Subcutaneous adipose tissue (tissue), 4 donors: ENCODE results near the gene OGG1. TPM values are rescaled to one million over a fixed set of nuclear protein-coding genes. Genes with fewer than 3 reads are reported as not detected.

Source experiments
- CTCF ChIP-seq: fragments of 450-650 bp; IDR thresholded peaks from one replicate; pipeline ENCODE4 v1.5.1; 2016; ENCODE audit warnings: low read depth, mild to moderate bottlenecking, control low read depth, antibody characterized with exemption, moderate library complexity
- total RNA-seq, 4 donors: library from RNA; depleted of rRNA; stranded (reverse); fragments of >200 nt; gene quantifications; one replicate each; pipeline ENCODE4 v1.1.0, GENCODE V29; 2016

Gene OGG1
- total RNA-seq, 4 donors from 2014 or later = 16.0 to 23.0 (median 19.3) TPM

GRCh38 chr3:9739181-9739580 is 10.6 kb upstream of the OGG1 start:
- TF ChIP-seq CTCF = no peak

GRCh38 chr3:9742560-9742959 is 7.2 kb upstream of the OGG1 start:
- no peak for TF ChIP-seq CTCF

- no peak for TF ChIP-seq CTCF
These were observed 6.2 kb upstream of the OGG1 start for GRCh38 chr3:9743548-9743947.

- TF ChIP-seq CTCF = no peak
These were observed 5.6 kb upstream of the OGG1 start for GRCh38 chr3:9744162-9744561.

- TF ChIP-seq CTCF = no peak
These were observed 4.2 kb upstream of the OGG1 start for GRCh38 chr3:9745521-9745920.

GRCh38 chr3:9746330-9746729 is 3.4 kb upstream of the OGG1 start:
- TF ChIP-seq CTCF = no peak

- no peak for TF ChIP-seq CTCF
These were observed 2.5 kb upstream of the OGG1 start for GRCh38 chr3:9747267-9747666.
